GM13976 (cell line): ENCODE data around the gene BCL7C.
"Not testable (repeated sequence)": the region's sequence is repeated elsewhere in the genome, so short reads cannot be mapped to it uniquely, and the experiment has no call there.

Experiments
- DNase-seq: peaks from one replicate; pipeline ENCODE4 v3.0.0; 2012; ENCODE audit warnings: low spot score
- CTCF ChIP-seq: IDR thresholded peaks from 2 replicates; pipeline ENCODE4 v1.5.1; 2012; ENCODE audit warnings: borderline replicate concordance, mild to moderate bottlenecking; ENCODE audit not compliant: insufficient read depth; ENCODE audit errors: extremely low read depth, missing control alignments, control extremely low read depth
- in situ Hi-C: fragments of 300-500 bp; cut with MboI; formaldehyde crosslinking; loops from one replicate; pipeline ENCODE4 v1.12.0; 2022; ENCODE audit warnings: low sequenced_read_pairs, mixed read lengths, inconsistent platforms; ENCODE audit not compliant: unreplicated experiment

BCL7C gene

DNA sequence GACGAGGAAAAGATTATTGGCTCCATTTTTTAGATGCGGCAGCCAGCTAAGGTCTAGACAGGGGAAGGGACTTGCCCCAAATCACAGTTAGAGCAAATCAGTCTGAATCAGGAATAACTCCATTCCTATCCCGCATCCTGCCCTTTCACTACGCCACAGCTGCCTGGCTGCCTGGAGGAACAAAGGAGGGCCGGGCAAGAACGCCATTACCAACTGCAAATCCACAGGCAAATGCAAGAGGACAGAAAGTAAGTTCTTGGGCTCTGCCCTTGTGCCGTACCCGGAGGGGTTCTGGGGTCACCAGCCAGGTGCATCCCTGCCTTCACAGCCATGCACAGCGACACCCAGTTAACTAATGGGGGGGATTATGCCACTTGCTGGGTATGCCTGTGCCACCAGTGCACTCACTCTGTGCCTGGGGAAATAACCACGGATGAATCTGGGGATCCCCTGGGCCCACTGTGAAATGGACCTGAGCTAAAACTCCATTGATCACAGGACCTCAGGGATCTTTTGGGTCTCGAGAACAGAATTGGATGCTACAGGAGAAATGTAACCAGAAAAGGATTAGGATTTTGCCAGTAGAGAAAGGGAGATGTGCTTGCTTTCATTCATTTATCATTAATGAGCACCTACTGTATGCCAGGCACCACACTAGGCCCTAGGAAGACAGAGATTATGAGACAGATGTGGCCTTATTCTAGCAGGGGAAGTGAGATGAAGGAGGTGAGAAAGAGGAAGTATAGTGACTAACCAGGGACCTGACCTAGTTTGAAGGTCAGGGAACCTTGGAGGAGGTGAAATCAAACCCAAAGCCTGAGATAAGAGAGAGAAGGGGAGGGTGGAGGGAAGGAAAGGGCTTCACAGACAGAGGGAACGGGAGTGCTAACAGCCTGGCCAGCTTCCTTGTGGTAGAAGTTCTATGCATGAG lies 17.7 kb downstream of the BCL7C start:
- DNase-seq = peak; percentile 73
- in situ Hi-C loops = no loop called here
- TF ChIP-seq CTCF = no peak

GRCh38 chr16:30874821-30875717 lies 18.8 kb downstream of the BCL7C start:
- TF ChIP-seq CTCF = no peak
- peak; percentile 91 for DNase-seq
- in situ Hi-C loops = no loop called here

- no peak for DNase-seq
- in situ Hi-C loops = no loop called here
- TF ChIP-seq CTCF = no peak
Observed at GRCh38 chr16:30874244-30874820, 19.5 kb downstream of the BCL7C start.

- no peak for TF ChIP-seq CTCF
- in situ Hi-C loops = no loop called here
- DNase-seq = no peak
Observed at GRCh38 chr16:30870904-30871303, 23.0 kb downstream of the BCL7C start.

GRCh38 chr16:30867747-30868146 lies 26.1 kb downstream of the BCL7C start:
- TF ChIP-seq CTCF = no peak
- DNase-seq = no peak
- in situ Hi-C loops = no loop called here

DNA sequence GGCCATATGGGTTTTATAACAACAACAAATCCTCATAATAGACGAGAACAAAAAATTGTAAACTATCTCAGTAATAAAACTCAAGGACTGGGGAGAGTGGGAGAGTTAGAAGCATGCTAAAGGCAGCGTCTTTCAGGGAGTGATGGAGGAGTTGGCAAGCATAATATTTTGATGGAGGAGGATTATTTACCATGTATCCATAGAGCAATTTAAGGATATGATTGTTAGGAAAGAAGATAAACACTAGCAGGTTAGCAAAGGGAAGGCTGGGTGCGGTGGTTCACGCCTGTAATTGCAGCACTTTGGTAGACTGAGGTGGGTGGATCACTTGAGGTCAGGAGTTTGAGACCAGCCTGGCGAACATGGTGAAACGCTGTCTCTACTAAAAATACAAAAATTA lies 27.8 kb downstream of the BCL7C start:
- no peak for TF ChIP-seq CTCF
- in situ Hi-C loops = no loop called here
- no peak for DNase-seq

DNA sequence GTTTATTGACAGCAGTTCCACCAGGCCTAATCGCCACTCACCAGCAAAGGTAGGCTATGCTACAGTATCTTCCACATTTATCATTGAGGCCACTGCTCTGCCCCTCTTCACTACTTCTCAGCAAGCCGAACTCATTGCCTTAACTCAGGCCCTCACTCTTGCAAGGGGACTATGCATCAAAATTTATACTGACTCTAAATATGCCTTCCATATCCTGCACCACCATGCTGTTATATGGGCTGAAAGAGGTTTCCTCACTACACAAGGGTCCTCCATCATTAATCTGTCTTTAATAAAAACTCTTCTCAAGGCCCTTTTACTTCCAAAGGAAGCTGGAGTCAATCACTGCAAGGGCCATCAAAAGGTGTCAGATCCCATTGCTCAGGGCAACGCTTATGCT lies 30.7 kb downstream of the BCL7C start:
- DNase-seq, in situ Hi-C loops: not testable (repeated sequence)

DNA sequence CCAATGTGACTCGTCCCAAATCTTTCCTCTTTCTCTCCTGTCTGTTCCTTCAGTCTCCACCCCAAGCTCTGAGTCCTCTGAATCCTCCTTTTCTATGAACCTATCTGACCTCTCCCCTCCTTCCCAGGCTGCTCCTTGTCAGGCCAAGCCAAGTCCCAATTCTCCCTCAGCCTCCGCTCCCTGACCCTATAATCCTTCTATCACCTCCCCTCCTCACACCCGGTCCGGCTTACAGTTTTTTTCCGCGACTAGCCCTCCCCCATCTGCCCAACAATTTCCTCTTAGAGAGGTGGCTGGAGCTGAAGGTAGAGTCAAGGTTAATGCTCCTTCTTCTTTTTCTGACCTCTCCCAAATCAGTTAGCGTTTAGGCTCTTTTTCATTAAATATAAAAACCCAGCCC lies 33.1 kb downstream of the BCL7C start:
- in situ Hi-C loops, DNase-seq: not testable (repeated sequence)
